ENCODE data around the gene CD58.
A peak's percentile ranks its signal among the peaks of the same experiment; 100 is the strongest.

Gene CD58

DNA sequence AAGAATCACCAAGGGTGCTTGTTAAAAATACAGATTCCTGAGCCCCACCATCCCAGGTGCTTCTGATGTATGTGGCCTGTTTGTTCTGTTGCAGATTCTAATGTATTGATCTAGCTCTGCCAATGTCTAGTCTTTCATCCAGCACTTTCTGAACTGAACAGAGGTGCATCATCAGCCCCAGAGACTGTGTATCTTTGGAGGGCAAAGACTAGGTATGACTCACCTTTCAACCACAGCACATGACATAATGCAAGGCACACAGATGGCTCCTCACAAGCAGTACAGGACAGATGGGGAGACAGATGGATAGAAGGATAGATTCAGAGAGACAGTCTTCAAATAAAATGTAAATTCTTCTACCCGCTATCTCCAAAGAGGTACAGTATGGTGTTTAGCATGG lies 32.3 kb downstream of the CD58 start:
- no peak for DNase-seq

- DNase-seq = no peak
Observed at GRCh38 chr1:116537898-116538297, 32.9 kb downstream of the CD58 start.

GRCh38 chr1:116537040-116537831 lies 33.6 kb downstream of the CD58 start:
- no peak for DNase-seq

- DNase-seq = no peak
Observed at GRCh38 chr1:116534014-116534739, 36.6 kb downstream of the CD58 start.

- DNase-seq = no peak
Observed at GRCh38 chr1:116533429-116533820, 37.4 kb downstream of the CD58 start.

- no peak for DNase-seq
Observed at GRCh38 chr1:116532671-116533428, 38.0 kb downstream of the CD58 start.

DNA sequence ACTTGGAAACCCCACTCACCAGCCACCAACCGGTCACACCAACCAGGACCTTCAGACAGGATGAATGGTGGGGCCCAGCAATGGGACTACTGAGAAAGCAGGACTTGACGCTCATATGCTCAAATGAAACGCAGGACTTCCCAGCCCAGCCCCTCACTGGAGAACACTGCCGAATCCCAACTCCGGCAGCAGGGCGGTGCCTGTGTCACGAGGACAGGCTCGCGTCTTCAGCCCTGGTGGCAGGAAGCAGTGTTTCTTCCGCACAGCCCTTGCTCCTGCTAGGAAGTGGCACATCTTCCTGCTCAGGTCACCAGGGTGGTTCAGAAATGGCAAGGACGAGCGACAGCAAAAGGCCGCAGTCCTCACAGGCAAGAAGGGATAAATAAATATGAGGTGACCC lies 38.9 kb downstream of the CD58 start:
- no peak for DNase-seq

- DNase-seq = no peak
Observed at GRCh38 chr1:116529681-116530080, 41.1 kb downstream of the CD58 start.

GRCh38 chr1:116529199-116529631 lies 41.6 kb downstream of the CD58 start:
- no peak for DNase-seq

- no peak for DNase-seq
Observed at GRCh38 chr1:116528329-116529083, 42.3 kb downstream of the CD58 start.

GRCh38 chr1:116525440-116525839 lies 45.4 kb downstream of the CD58 start:
- DNase-seq = no peak

GRCh38 chr1:116521186-116521585 lies 49.6 kb downstream of the CD58 start:
- DNase-seq = no peak

- DNase-seq = no peak
Observed at GRCh38 chr1:116518400-116518799, 52.4 kb downstream of the CD58 start.

DNA sequence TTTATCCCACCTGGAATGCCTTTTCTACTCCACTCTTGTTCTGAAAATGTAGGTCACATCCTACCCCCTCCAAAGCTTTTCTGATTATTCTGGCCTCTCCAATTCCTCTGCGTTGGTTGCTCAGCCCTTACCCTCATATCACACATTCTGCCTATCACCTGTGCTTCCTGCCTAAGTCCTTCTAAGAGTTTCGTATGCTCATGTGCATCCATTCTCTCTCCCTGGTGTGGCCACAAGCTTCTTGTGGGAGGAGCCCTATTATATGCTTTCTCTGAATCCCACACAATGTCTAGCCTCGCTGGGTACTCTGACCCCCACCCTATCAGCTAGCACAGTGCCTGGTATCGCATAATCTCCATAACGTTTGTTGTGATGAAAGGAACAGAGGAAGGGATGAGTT lies 54.2 kb downstream of the CD58 start:
- DNase-seq = no peak

DNA sequence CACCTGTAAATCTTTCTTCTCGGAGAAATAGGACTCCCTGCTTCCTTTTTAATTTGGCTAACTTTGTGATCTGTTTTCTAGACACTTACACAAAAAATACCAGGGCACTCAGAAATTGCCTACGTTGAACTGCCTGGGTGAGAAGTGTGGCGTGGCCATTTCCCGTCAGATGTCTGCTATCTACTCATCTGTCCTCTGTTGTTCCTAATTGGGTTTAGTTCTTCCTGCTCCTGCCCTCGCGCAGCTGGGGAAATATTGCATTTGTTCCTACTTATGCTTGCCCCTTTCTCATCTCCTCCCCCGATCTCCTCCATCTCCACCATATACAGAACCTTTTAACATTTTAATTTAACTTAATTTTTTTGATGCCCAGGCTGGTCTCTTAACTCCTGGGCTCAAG lies 55.1 kb downstream of the CD58 start:
- peak; percentile 25 for DNase-seq

- peak; percentile 39 for DNase-seq
Observed at GRCh38 chr1:116514708-116515525, 55.9 kb downstream of the CD58 start.

GRCh38 chr1:116513956-116514355 lies 56.9 kb downstream of the CD58 start:
- no peak for DNase-seq

DNA sequence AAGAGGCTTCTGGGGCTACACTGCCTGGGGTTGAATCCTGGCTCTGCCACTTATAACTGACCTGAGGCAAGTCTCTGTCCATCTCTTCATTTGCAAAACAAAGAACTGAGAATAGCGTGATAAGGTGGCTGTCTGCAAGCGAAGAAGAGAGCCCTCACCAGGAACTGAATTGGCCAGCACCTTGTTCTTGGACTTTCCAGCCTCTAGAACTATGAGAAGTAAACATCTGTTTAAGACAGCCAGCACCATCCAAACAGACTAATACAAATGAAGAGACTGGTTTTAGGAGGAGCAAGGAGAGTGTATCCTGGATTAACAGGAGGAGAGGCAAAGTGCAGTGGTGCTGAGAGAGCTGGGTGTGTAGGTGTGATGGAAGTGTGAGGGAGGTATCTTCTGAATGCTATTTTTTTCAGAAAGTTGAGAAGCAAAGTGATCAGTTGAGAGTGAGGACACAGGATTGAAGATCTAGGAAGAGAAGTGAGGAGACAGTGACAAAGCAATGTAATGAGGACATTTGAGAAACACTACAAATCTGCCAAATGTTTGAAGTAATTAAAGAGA lies 59.3 kb downstream of the CD58 start:
- DNase-seq = no peak

GRCh38 chr1:116510361-116510760 lies 60.5 kb downstream of the CD58 start:
- no peak for DNase-seq

- DNase-seq = no peak
Observed at GRCh38 chr1:116508984-116509980, 61.5 kb downstream of the CD58 start.
